ENCODE results near the gene ALX4.

The ALX4 gene

DNA sequence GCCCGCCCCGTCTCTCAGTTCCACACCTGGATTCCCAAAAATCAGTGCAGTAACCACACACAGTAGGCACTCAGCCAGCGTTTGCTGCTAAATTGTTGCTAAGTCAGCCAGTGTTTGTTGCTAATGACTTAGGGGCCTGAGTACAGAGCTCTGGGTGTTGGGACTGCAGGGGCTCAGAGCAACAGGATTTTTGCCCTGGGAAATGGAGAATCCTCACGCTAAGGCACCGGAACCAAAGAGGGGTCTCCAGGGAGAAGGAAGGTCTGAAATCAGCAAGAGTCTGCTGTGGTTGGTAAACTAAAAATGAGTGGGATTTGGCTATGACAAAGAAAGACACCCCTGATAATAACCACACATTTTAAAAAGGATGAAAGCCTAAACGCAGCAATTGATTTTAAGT is 22.7 kb upstream of the ALX4 start:
- Histone ChIP-seq H3K27me3 (ENCODE audit: insufficient read depth, low read length) (peaks cover 73% of the 10 kb centered on the region), H2AFZ (ENCODE audit: low read depth, low read length) (no peak overlapping the region), H3K9me3 (ENCODE audit: low read length) (peaks cover 2% of the 10 kb centered on the region), H3K4me1 (ENCODE audit: insufficient read depth, low read length) (no peaks in the 10 kb centered on the region), H3K36me3 (ENCODE audit: insufficient read depth, low read length) (no peaks in the 10 kb centered on the region), H3K4me3 (ENCODE audit: low read length) (no peak overlapping the region)

DNA sequence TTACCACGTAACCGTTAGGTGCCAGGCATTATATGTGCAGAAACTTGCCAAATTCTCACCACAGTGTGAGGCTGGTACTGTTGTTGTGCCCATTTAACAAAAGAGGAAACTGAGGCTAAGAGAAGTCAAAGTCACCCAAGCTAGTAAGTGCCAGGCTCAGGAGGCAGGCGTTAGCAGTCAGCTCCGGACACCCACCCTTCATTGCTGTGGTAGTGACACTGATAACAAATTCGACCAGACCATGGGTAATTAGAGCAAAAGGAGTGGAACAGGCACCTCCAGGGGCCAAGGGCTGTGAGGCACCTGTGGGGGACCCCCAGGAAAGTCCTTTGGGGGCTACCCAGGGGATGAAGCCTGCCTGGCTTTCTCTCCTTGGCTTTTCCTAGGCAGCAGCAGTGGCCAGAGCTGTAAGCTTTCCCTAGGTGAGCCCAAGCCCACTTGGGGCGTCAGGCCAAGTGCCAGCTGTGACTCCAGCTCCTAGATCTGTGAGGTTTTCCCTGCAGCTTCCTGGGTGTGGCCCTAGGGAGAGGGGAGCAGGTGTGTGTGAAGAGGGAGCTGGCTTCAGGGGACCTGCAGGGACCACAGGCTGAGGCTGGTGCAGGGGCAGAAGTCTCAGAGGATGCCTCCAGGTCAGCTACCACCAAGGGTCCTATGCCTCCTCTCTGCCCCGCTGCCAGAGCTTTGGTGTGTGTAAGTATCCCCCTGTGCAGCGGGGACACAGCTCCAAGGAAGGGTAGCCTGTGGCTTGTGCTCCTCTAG is 19.7 kb upstream of the ALX4 start:
- peaks cover 57% of the 10 kb centered on the region for H3K27me3 ChIP-seq (ENCODE audit: insufficient read depth, low read length)

DNA sequence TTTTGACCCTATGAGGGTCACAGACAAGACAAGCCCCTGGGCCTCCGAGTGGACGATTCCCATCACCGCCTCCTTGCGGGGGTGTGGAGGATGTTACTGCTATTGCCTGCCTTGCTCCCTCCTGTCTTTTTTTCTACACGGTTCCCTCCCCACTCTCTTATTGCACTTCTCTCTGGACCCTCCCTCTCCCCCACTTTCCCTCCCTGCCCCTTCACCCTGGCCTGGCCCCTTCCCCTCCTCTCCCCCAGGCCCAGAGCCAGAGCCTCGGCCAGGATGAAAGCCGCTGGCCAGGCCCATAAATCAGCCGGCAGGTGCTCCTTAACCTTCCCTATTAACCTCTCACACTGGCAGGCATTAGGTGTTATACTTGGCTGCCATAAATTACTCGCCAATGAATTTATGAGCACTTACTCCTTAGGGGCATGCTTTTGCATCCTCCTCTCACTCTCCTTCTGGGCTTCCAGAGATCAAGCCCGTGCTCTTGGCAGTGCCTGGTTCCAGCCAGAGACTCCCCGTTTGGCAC is 18.3 kb upstream of the ALX4 start:
- H3K4me3 ChIP-seq (ENCODE audit: low read length) = no peak overlapping the region
- H3K9me3 ChIP-seq (ENCODE audit: low read length) = peaks cover under 1% of the 10 kb centered on the region
- H3K36me3 ChIP-seq (ENCODE audit: insufficient read depth, low read length) = no peaks in the 10 kb centered on the region
- peaks cover 59% of the 10 kb centered on the region for H3K27me3 ChIP-seq (ENCODE audit: insufficient read depth, low read length)
- no peaks in the 10 kb centered on the region for H3K4me1 ChIP-seq (ENCODE audit: insufficient read depth, low read length)
- no peak overlapping the region for H2AFZ ChIP-seq (ENCODE audit: low read depth, low read length)

More for the DNA sequence above, 19.7 kb upstream of the ALX4 start:
- no peaks in the 10 kb centered on the region for H3K4me1 ChIP-seq (ENCODE audit: insufficient read depth, low read length)
- no peaks in the 10 kb centered on the region for H3K36me3 ChIP-seq (ENCODE audit: insufficient read depth, low read length)
- no peak overlapping the region for H2AFZ ChIP-seq (ENCODE audit: low read depth, low read length)
- no peak overlapping the region for H3K4me3 ChIP-seq (ENCODE audit: low read length)
- H3K9me3 ChIP-seq (ENCODE audit: low read length) = peaks cover 2% of the 10 kb centered on the region

DNA sequence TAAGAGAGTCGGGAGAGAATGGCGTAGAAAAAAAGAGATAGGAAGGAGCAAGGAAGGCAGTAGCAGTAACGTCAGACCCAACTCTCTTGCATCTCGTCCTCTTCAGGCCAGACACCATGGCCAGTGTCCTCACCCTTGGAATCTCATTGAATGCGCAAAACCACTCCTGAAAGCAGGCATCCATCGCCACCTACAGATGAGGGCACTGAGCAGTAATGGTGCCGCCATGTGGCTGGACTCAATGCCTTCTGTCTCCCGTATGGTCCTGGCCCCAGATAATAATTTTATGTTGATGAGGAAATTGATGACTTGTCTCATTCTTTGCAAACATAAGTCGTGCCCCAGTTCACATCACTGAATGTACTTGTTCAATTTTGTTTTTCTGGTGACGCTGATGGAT is 17.8 kb upstream of the ALX4 start:
- Histone ChIP-seq H3K4me3 (ENCODE audit: low read length) (no peak overlapping the region), H3K9me3 (ENCODE audit: low read length) (no peaks in the 10 kb centered on the region), H3K36me3 (ENCODE audit: insufficient read depth, low read length) (no peaks in the 10 kb centered on the region), H2AFZ (ENCODE audit: low read depth, low read length) (no peak overlapping the region), H3K4me1 (ENCODE audit: insufficient read depth, low read length) (no peaks in the 10 kb centered on the region), H3K27me3 (ENCODE audit: insufficient read depth, low read length) (peaks cover 61% of the 10 kb centered on the region)

DNA sequence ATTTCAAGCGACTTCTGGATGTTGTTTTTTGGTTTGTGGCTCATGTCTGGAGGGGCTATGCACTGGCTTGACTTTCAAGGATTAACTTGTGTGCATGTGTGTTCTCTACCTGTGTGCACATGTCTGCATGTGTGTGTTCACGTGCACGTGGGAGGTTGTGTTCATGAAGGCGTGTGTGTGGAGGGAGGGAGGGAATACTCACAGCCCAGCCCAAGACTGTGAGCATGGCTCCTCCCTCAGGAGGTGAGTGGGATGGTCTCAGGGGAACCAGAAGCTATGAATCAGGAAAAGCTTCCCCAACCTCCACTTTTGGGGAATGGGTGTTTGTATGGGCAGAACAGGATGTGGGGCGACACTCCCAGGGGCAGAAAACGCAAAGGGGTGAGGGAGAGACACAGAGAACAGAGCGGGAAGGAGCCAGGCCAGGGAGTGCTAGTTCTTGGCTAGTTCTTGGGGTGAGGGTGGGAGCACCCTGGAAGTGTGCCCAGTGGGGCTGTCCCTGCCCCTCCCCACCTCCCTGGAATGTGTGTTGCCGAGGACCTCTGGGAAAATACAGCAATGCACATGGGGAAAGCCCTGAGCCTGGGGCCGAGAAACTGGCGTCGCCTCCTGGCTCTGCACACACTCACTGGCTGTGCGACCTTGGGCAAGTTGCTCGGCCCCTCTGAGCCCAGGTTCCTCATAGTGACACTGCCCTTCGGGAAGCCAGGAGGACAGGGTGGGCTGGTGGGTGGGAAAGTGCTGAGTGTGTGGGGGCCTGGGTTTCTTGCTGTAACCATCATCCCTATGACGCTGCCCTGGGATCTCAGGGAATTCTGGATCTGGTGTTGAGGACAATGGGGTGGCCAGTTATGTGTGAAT is 16.9 kb upstream of the ALX4 start:
- Histone ChIP-seq H3K36me3 (ENCODE audit: insufficient read depth, low read length) (no peaks in the 10 kb centered on the region), H3K9me3 (ENCODE audit: low read length) (no peaks in the 10 kb centered on the region), H2AFZ (ENCODE audit: low read depth, low read length) (no peak overlapping the region), H3K4me3 (ENCODE audit: low read length) (no peak overlapping the region), H3K27me3 (ENCODE audit: insufficient read depth, low read length) (peaks cover 63% of the 10 kb centered on the region), H3K4me1 (ENCODE audit: insufficient read depth, low read length) (no peaks in the 10 kb centered on the region)

DNA sequence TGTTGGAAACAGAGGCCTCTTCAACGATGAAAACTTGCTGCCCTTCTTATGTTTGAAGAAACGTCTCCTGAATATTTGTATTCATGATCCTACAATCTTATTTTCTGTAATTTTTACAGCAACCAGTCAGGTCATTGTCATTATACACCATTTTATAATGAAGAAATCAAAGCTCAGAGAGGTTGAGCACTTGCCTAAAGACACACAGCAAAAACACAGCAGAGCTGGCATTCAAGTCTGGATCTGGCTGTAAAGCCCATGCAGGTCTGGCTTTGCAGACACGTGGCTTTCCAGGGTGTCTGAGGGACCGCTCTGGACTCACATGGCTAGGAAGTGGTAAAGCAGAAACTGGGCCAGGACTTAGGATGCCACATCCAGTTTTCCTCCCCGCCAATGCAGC is 15.8 kb upstream of the ALX4 start:
- Histone ChIP-seq H2AFZ (ENCODE audit: low read depth, low read length) (no peak overlapping the region), H3K4me1 (ENCODE audit: insufficient read depth, low read length) (no peaks in the 10 kb centered on the region), H3K36me3 (ENCODE audit: insufficient read depth, low read length) (no peaks in the 10 kb centered on the region), H3K9me3 (ENCODE audit: low read length) (peaks cover 1% of the 10 kb centered on the region), H3K4me3 (ENCODE audit: low read length) (no peak overlapping the region), H3K27me3 (ENCODE audit: insufficient read depth, low read length) (peaks cover 73% of the 10 kb centered on the region)

DNA sequence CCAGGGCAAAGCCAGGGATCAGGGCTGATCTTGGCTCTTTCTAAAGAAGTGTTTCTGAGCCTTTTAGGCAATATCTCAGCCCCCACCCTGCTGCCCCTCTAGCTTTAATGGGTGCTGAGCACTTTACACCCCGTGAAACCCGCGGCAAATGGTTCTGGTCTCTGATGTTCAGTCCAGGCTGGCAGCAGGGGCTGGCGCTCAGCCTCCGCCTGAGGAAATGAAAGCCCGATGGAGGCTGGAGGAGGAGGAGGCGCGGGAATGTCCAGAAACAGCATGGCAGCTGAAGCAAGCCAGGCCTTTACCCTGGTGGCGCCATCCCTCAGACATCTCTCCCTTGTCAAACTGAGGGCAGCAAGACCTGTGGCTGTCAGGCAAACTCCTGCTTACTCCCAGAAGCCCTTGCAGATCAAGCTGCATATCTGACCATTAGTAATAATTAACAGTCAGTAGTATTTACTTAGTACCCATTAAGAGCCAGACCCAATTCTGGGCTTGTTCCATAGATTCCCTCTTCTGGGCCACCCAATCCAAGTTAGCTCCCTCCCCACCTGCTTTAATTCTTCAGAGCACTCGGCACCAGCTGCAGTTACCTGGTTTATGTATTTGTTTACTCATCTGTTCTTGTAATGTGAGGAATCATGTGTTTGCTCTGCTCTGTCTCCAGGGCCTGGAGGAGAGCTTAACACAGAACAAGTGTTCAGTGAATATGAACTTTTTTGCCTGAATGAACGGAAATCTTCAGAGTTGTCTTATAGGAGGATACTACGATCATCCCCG is 15.0 kb upstream of the ALX4 start:
- H3K9me3 ChIP-seq (ENCODE audit: low read length) = peaks cover 1% of the 10 kb centered on the region
- peaks cover 76% of the 10 kb centered on the region for H3K27me3 ChIP-seq (ENCODE audit: insufficient read depth, low read length)
- no peak overlapping the region for H3K4me3 ChIP-seq (ENCODE audit: low read length)
- no peaks in the 10 kb centered on the region for H3K4me1 ChIP-seq (ENCODE audit: insufficient read depth, low read length)
- no peak overlapping the region for H2AFZ ChIP-seq (ENCODE audit: low read depth, low read length)
- H3K36me3 ChIP-seq (ENCODE audit: insufficient read depth, low read length) = no peaks in the 10 kb centered on the region

DNA sequence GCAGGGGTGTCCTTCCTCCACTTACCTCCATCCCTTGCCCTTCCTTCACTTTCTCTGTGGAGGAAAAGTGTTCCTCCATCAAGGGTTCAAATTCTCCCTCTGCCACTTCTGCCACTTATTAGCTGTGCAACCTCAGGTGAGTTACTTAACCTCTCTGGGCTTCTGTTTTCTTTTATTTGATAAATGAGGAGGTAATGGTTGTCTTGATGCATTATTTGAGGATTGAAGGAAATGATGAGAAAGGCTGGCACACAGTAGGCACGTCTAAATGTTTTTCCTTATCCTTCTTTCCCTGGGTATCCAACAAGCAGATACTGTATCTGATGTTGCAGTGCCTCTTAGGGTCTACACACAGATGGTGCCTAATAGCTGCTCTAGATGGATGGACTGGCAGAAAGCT is 14.3 kb upstream of the ALX4 start:
- no peak overlapping the region for H2AFZ ChIP-seq (ENCODE audit: low read depth, low read length)
- H3K27me3 ChIP-seq (ENCODE audit: insufficient read depth, low read length) = peaks cover 75% of the 10 kb centered on the region
- H3K36me3 ChIP-seq (ENCODE audit: insufficient read depth, low read length) = no peaks in the 10 kb centered on the region
- H3K4me3 ChIP-seq (ENCODE audit: low read length) = no peak overlapping the region
- peaks cover 1% of the 10 kb centered on the region for H3K9me3 ChIP-seq (ENCODE audit: low read length)
- no peaks in the 10 kb centered on the region for H3K4me1 ChIP-seq (ENCODE audit: insufficient read depth, low read length)

DNA sequence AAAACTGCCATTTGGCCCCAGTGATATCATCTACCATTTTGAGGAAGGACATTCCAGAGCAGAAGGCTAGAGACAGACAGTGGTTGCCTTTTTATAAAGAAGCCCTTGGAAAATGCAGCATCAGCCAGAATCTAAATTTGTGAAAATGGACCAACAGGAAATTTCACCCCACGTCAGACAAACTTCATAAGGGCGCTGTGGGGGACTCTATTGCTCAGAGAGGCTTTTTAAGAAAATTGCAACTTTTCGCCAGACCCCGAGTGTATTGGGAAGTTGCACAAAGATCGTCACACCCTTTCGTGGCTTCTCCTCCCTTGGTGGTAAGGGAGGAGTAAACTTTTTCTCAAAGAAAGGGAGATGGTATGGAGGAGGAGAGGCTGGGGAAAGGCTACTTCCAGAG is 12.3 kb upstream of the ALX4 start:
- Histone ChIP-seq H3K27me3 (ENCODE audit: insufficient read depth, low read length) (peaks cover 85% of the 10 kb centered on the region), H2AFZ (ENCODE audit: low read depth, low read length) (no peak overlapping the region), H3K4me3 (ENCODE audit: low read length) (no peak overlapping the region), H3K36me3 (ENCODE audit: insufficient read depth, low read length) (no peaks in the 10 kb centered on the region), H3K4me1 (ENCODE audit: insufficient read depth, low read length) (peaks cover under 1% of the 10 kb centered on the region), H3K9me3 (ENCODE audit: low read length) (peaks cover 1% of the 10 kb centered on the region)

DNA sequence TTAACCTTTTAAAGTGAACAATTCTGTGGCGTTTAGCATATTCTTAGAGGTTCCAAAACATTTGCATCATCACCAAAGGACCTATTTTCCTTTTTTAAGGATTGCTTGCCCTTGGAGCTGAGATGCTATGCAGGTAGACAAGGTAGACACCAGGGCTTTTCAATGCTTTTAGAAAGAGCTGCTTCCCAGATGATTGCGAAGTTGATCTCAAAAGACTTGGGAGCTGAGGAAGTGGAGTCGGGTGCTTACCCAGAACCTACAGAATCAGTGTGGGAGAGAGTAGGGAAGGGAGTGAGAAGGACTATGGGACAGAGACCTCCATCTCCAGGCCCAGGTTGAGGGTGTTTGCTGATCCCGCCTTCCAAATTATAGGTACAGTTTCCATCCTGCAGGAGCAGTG is 11.1 kb upstream of the ALX4 start:
- Histone ChIP-seq H3K4me3 (ENCODE audit: low read length) (no peak overlapping the region), H3K27me3 (ENCODE audit: insufficient read depth, low read length) (peaks cover 92% of the 10 kb centered on the region), H3K36me3 (ENCODE audit: insufficient read depth, low read length) (no peaks in the 10 kb centered on the region), H3K4me1 (ENCODE audit: insufficient read depth, low read length) (peaks cover 8% of the 10 kb centered on the region), H2AFZ (ENCODE audit: low read depth, low read length) (no peak overlapping the region), H3K9me3 (ENCODE audit: low read length) (peaks cover 1% of the 10 kb centered on the region)

DNA sequence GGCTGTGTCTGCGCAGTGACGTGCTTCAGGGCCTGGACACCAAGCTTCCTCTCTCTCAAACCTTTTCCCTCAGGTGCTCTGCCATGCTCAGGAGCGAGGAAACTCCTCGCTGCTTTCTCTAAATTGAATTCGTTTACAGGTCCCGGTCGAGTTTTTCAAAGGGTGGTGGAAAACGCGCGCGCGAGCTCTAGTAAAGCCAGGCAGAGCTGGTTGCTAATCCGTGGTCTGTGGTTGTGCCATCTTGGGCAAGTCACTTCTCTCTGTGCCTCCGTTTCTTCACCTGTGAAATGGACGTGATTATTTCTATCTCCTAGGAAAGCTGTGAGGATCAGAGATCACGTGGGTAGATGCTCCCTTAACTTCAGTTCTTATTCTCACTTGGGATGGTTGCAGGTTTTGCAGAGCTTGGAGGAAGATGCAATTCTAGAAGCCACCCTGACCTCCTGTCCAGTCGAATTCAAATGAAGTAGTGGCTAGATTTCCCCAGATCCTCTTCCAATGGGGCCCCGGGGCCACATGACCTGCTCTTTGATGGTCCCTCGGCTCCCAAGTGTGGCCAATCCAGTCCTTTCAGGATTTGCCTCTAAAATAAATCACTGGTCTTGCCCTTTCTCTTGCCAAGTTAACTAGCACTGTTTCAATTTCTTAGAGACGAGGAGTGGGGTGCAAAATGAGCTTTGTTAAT is 10.5 kb upstream of the ALX4 start:
- Histone ChIP-seq H3K4me3 (ENCODE audit: low read length) (no peak overlapping the region), H3K9me3 (ENCODE audit: low read length) (peaks cover 1% of the 10 kb centered on the region), H2AFZ (ENCODE audit: low read depth, low read length) (no peak overlapping the region), H3K27me3 (ENCODE audit: insufficient read depth, low read length) (peaks cover 98% of the 10 kb centered on the region), H3K36me3 (ENCODE audit: insufficient read depth, low read length) (no peaks in the 10 kb centered on the region), H3K4me1 (ENCODE audit: insufficient read depth, low read length) (peaks cover 8% of the 10 kb centered on the region)

DNA sequence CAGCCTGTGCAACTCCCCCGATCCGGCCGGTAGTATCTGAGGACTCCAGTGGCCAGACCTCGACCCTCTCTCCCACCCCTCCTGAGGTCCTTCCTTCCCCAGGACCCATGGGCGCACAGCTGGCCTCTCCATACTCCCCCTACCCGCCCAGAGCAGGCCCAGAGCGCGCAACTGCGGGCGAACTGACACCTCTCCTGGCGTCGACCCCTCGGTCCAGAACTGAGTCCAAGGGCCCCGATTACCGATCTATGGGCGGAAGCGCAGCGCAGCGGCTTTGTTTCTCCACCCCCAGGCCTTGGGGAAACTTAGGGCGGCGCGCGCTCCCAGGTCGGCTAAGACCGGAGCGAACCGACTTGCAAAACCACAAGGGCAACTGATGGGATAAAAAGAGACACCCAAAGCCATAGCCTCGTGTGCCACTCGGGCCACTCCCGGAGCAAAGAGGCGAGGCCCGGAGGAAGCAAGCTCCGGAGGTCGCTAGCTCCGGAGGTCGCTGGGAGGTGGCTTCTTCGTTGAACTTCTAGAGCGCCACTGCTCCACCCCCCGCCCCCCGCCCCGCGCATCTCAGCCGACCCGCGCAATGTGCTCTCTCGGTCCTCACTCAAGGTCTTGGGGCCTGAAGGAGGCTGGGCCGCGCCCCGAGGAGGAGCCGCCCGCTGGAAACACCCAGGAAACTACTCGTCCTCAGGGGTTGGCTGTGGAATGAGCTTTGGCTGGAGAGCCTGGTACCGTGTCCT is 9.8 kb upstream of the ALX4 start:
- Histone ChIP-seq H3K27me3 (ENCODE audit: insufficient read depth, low read length) (peaks cover 98% of the 10 kb centered on the region), H3K9me3 (ENCODE audit: low read length) (peaks cover 1% of the 10 kb centered on the region), H3K4me3 (ENCODE audit: low read length) (peak overlapping the region; percentile 18)

More for the DNA sequence above, 9.8 kb upstream of the ALX4 start:
- H2AFZ ChIP-seq (ENCODE audit: low read depth, low read length) = no peak overlapping the region
- H3K4me1 ChIP-seq (ENCODE audit: insufficient read depth, low read length) = peaks cover 8% of the 10 kb centered on the region
- no peaks in the 10 kb centered on the region for H3K36me3 ChIP-seq (ENCODE audit: insufficient read depth, low read length)

Data from neuron (in vitro differentiated cells).